Calu3 (cell line): ENCODE results near the gene RAD51B. TPM values are rescaled to one million over a fixed set of nuclear protein-coding genes. Genes with fewer than 3 reads are reported as not detected.

ENCODE experiments used
- BruUV-seq: library from RNA; stranded (reverse); fragments of 400-500 nt; replicated peaks from 2 replicates; lab custom pipeline; 2021; lab: Mats Ljungman, UMichigan
- CTCF ChIA-PET: fragments of 300-600 bp; sonication (Branson Sonifier 250); formaldehyde crosslinking; loops from one replicate; lab custom pipeline; 2022; ENCODE audit warnings: antibody characterized with exemption; lab: Charles Lee
- DNase-seq: peaks from one replicate; pipeline ENCODE4 v3.0.0; 2022
- H3K27ac Mint-ChIP-seq: one replicate; pipeline ENCODE4 v1.8.0; 2022; ENCODE audit warnings: mixed read lengths; ENCODE audit not compliant: unreplicated experiment
- H3K27me3 Mint-ChIP-seq: one replicate; pipeline ENCODE4 v1.8.0; 2022; ENCODE audit warnings: mixed read lengths; ENCODE audit not compliant: unreplicated experiment
- H3K36me3 Mint-ChIP-seq: one replicate; pipeline ENCODE4 v1.8.0; 2022; ENCODE audit warnings: mild to moderate bottlenecking, moderate library complexity, mixed read lengths; ENCODE audit not compliant: insufficient read depth, unreplicated experiment
- H3K4me1 Mint-ChIP-seq: one replicate; pipeline ENCODE4 v1.8.0; 2022; ENCODE audit warnings: mild to moderate bottlenecking, low read depth, mixed read lengths; ENCODE audit not compliant: unreplicated experiment
- H3K4me3 Mint-ChIP-seq: one replicate; pipeline ENCODE4 v1.8.0; 2022; ENCODE audit warnings: mild to moderate bottlenecking, low read depth, moderate library complexity, mixed read lengths; ENCODE audit not compliant: unreplicated experiment
- H3K9me3 Mint-ChIP-seq: one replicate; pipeline ENCODE4 v1.8.0; 2022; ENCODE audit warnings: low read depth, mixed read lengths; ENCODE audit not compliant: unreplicated experiment
- CTCF ChIP-seq: fragments of 200-600 bp; IDR thresholded peaks from one replicate; pipeline ENCODE4 v1.8.0; 2022; ENCODE audit warnings: antibody characterized with exemption; ENCODE audit not compliant: unreplicated experiment
- intact Hi-C: fragments of 100-400 bp; cut with micrococcal nuclease; formaldehyde crosslinking; loops from one replicate; pipeline ENCODE4 v1.10.0; 2022; ENCODE audit not compliant: unreplicated experiment
- total RNA-seq: library from RNA; stranded (reverse); gene quantifications from 2 replicates; pipeline ENCODE4 v1.2.3, GENCODE V29; 2022

Gene RAD51B
- total RNA-seq, 1 experiment from 2014 or later = 24.7 TPM

- CTCF ChIA-PET = no interaction called here
- H3K27me3 Mint-ChIP-seq = no peaks in the 10 kb centered on the region
- no peaks in the 10 kb centered on the region for H3K9me3 Mint-ChIP-seq
- TF ChIP-seq CTCF = no peak
- H3K4me3 Mint-ChIP-seq = no peak overlapping the region
- intact Hi-C loops = loop anchor here (5.0 to 10.0 kb wide), 5 partner anchors 54 to 216 kb away; no protein-coding TSS in a partner anchor
- DNase-seq = no peak
- H3K4me1 Mint-ChIP-seq = peaks cover 61% of the 10 kb centered on the region
- BruUV-seq = no TSS peak
- H3K27ac Mint-ChIP-seq = no peak overlapping the region
- H3K36me3 Mint-ChIP-seq = peaks cover 14% of the 10 kb centered on the region
Measured at GRCh38 chr14:68523326-68523610, 703.7 kb downstream of the RAD51B start.

- CTCF ChIA-PET = no interaction called here
- no TSS peak for BruUV-seq
- peaks cover 11% of the 10 kb centered on the region for H3K36me3 Mint-ChIP-seq
Measured at GRCh38 chr14:68523989-68524725, 704.6 kb downstream of the RAD51B start.

GRCh38 chr14:68525516-68525915, 705.9 kb downstream of the RAD51B start:
- DNase-seq = no peak
- intact Hi-C loops = loop anchor here (5.0 to 10.0 kb wide), 3 partner anchors 129 to 257 kb away; no protein-coding TSS in a partner anchor
- Mint-ChIP-seq H3K36me3 (peaks cover 3% of the 10 kb centered on the region), H3K27ac (no peak overlapping the region), H3K4me3 (no peak overlapping the region), H3K27me3 (no peaks in the 10 kb centered on the region), H3K4me1 (peaks cover 41% of the 10 kb centered on the region), H3K9me3 (no peaks in the 10 kb centered on the region)
- CTCF ChIA-PET = no interaction called here
- no peak for TF ChIP-seq CTCF
- no TSS peak for BruUV-seq

More at GRCh38 chr14:68523989-68524725, 704.6 kb downstream of the RAD51B start:
- Mint-ChIP-seq H3K4me1 (peaks cover 55% of the 10 kb centered on the region), H3K27me3 (no peaks in the 10 kb centered on the region), H3K9me3 (no peaks in the 10 kb centered on the region), H3K27ac (no peak overlapping the region), H3K4me3 (no peak overlapping the region)
- intact Hi-C loops = loop anchor here (5.0 to 10.0 kb wide), 5 partner anchors 53 to 217 kb away; no protein-coding TSS in a partner anchor
- DNase-seq = no peak
- TF ChIP-seq CTCF = no peak

GRCh38 chr14:68526512-68527091, 707.0 kb downstream of the RAD51B start:
- Mint-ChIP-seq H3K9me3 (peaks cover 3% of the 10 kb centered on the region), H3K4me3 (no peak overlapping the region), H3K27ac (peak overlapping the region; percentile 71), H3K27me3 (no peaks in the 10 kb centered on the region), H3K36me3 (peaks cover 3% of the 10 kb centered on the region), H3K4me1 (peaks cover 31% of the 10 kb centered on the region)
- CTCF ChIA-PET = interaction anchor here (1.0 kb wide), 1 partner anchor 58 kb away, joined by 3 read pairs; no protein-coding TSS in a partner anchor
- BruUV-seq = no TSS peak
- TF ChIP-seq CTCF = no peak
- DNase-seq = peak; percentile 21
- intact Hi-C loops = loop anchor here (5.0 to 10.0 kb wide), 3 partner anchors 128 to 256 kb away; no protein-coding TSS in a partner anchor
